Epithelial cell of esophagus (primary cell): ENCODE data around the gene VGLL4.

ENCODE experiments used
- DNase-seq: peaks from one replicate; pipeline ENCODE4 v3.0.0; 2010; ENCODE audit warnings: low read depth
- H3K4me3 ChIP-seq: 2 replicates; pipeline ENCODE4 v1.5.1; 2011; ENCODE audit warnings: mild to moderate bottlenecking, low read length, control low read depth
- CTCF ChIP-seq: IDR thresholded peaks from 2 replicates; pipeline ENCODE4 v1.5.1; 2011; ENCODE audit warnings: low read depth, mild to moderate bottlenecking, low read length, control low read depth, inconsistent platforms; ENCODE audit not compliant: insufficient read depth; ENCODE audit errors: missing control alignments

VGLL4 gene

GRCh38 chr3:11545186-11545851 lies 98.4 kb downstream of the VGLL4 start:
- no peak for TF ChIP-seq CTCF
- no peak for DNase-seq
- no peak overlapping the region for H3K4me3 ChIP-seq

- TF ChIP-seq CTCF = no peak
- DNase-seq = no peak
Observed at GRCh38 chr3:11544412-11545181, 99.1 kb downstream of the VGLL4 start.

GRCh38 chr3:11543948-11544387 lies 99.7 kb downstream of the VGLL4 start:
- no peak overlapping the region for H3K4me3 ChIP-seq
- no peak for TF ChIP-seq CTCF
- no peak for DNase-seq

More at GRCh38 chr3:11544412-11545181, 99.1 kb downstream of the VGLL4 start:
- H3K4me3 ChIP-seq = no peak overlapping the region

GRCh38 chr3:11543141-11543947 lies 100.4 kb downstream of the VGLL4 start:
- no peak overlapping the region for H3K4me3 ChIP-seq
- TF ChIP-seq CTCF = no peak
- DNase-seq = no peak

GRCh38 chr3:11542551-11542950 lies 101.2 kb downstream of the VGLL4 start:
- DNase-seq = no peak
- no peak for TF ChIP-seq CTCF

GRCh38 chr3:11541321-11542303 lies 102.1 kb downstream of the VGLL4 start:
- no peak for DNase-seq
- TF ChIP-seq CTCF = no peak
- H3K4me3 ChIP-seq = no peak overlapping the region

More at GRCh38 chr3:11542551-11542950, 101.2 kb downstream of the VGLL4 start:
- H3K4me3 ChIP-seq = no peak overlapping the region
